ENCODE measurements around the gene DCAF7. TPM values are rescaled to one million over a fixed set of nuclear protein-coding genes. Genes with fewer than 3 reads are reported as not detected.

Gene DCAF7
- total and polyA plus RNA-seq, 4 donors, result 13.2 to 24.0 (median 15.0) TPM

DNA sequence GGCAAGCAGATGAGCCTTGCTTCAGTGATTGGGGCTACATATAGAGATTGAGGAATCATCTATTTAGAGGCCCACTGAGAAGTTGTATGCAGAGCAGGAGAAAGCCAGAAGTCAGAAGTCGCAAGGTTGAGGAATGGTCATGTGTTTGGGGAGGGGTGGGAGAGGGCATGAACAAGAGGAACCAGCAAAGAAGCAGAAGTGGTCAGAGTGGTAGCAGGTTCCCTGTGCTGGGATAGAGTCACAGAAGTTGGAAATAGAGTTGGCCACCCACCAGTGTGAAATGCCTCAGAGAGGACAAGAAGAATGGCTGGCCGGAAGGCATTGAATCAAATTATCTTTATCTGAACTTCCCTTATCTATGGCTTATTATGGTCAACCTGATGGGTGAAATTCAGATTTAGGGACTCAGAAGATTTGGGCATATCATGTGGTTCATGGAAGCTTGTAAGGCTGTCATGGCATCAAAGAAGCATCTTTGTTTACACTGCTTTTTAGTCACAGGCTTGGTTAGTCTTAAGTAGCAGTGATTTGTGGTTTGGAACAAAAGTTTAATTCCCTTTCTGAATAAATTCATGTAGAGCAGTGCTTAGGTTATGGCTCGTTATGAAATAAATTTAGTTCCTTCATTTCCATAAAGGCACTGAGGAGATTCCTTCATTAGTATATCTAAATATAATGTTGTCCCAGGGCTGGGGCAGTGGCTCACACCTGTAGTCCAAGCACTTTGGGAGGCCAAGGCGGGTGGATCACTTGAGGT, 91.6 kb downstream of the DCAF7 start:
- TF ChIP-seq RXRA (IDR thresholded peaks at IDR 0.05) (no peak), RAD21 (IDR thresholded peaks at IDR 0.05) (no peak), JUND (IDR thresholded peaks at IDR 0.05) (no peak), HNF4A (conservative IDR thresholded peaks at IDR 0.05) (no peak), GABPA (IDR thresholded peaks at IDR 0.05 in 1 of 2, conservative IDR thresholded peaks at IDR 0.05 in 1 of 2) (no peak), HNF4G (IDR thresholded peaks at IDR 0.05) (no peak), YY1 (IDR thresholded peaks at IDR 0.05) (no peak), FOXA2 (IDR thresholded peaks at IDR 0.05) (no peak), NR2F2 (IDR thresholded peaks at IDR 0.05) (no peak), SP1 (IDR thresholded peaks at IDR 0.05) (no peak)
- TF ChIP-seq, protein P1, sequence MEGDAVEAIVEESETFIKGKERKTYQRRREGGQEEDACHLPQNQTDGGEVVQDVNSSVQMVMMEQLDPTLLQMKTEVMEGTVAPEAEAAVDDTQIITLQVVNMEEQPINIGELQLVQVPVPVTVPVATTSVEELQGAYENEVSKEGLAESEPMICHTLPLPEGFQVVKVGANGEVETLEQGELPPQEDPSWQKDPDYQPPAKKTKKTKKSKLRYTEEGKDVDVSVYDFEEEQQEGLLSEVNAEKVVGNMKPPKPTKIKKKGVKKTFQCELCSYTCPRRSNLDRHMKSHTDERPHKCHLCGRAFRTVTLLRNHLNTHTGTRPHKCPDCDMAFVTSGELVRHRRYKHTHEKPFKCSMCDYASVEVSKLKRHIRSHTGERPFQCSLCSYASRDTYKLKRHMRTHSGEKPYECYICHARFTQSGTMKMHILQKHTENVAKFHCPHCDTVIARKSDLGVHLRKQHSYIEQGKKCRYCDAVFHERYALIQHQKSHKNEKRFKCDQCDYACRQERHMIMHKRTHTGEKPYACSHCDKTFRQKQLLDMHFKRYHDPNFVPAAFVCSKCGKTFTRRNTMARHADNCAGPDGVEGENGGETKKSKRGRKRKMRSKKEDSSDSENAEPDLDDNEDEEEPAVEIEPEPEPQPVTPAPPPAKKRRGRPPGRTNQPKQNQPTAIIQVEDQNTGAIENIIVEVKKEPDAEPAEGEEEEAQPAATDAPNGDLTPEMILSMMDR (IDR thresholded peaks at IDR 0.05; ENCODE audit: low read depth, low read length, missing input control), result no peak
- TF ChIP-seq, protein P2, sequence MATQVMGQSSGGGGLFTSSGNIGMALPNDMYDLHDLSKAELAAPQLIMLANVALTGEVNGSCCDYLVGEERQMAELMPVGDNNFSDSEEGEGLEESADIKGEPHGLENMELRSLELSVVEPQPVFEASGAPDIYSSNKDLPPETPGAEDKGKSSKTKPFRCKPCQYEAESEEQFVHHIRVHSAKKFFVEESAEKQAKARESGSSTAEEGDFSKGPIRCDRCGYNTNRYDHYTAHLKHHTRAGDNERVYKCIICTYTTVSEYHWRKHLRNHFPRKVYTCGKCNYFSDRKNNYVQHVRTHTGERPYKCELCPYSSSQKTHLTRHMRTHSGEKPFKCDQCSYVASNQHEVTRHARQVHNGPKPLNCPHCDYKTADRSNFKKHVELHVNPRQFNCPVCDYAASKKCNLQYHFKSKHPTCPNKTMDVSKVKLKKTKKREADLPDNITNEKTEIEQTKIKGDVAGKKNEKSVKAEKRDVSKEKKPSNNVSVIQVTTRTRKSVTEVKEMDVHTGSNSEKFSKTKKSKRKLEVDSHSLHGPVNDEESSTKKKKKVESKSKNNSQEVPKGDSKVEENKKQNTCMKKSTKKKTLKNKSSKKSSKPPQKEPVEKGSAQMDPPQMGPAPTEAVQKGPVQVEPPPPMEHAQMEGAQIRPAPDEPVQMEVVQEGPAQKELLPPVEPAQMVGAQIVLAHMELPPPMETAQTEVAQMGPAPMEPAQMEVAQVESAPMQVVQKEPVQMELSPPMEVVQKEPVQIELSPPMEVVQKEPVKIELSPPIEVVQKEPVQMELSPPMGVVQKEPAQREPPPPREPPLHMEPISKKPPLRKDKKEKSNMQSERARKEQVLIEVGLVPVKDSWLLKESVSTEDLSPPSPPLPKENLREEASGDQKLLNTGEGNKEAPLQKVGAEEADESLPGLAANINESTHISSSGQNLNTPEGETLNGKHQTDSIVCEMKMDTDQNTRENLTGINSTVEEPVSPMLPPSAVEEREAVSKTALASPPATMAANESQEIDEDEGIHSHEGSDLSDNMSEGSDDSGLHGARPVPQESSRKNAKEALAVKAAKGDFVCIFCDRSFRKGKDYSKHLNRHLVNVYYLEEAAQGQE (IDR thresholded peaks at IDR 0.05), result no peak
- 92% methylated on average over 4 of the region's 4 CpGs for WGBS

More for the DNA sequence above, 91.6 kb downstream of the DCAF7 start:
- Histone ChIP-seq H3K27me3 (ENCODE audit: control insufficient read depth in 4 of 4, insufficient read depth in 4 of 4, low read length in 3 of 4) (no peaks in the 10 kb centered on the region), H3K9ac (ENCODE audit: low read depth in 1 of 2, low read length in 2 of 2) (no peak overlapping the region), H3K27ac (ENCODE audit: low read depth in 1 of 2, low read length in 2 of 2) (no peak overlapping the region), H3K4me1 (ENCODE audit: control insufficient read depth in 4 of 4, insufficient read depth in 4 of 4, low read length in 3 of 4) (no peaks in the 10 kb centered on the region), H3K4me3 (ENCODE audit: low read depth in 1 of 3, low read length in 3 of 3) (no peak overlapping the region), H3K9me3 (ENCODE audit: control insufficient read depth in 4 of 4, low read length in 3 of 4) (no peaks in the 10 kb centered on the region), H3K36me3 (ENCODE audit: control insufficient read depth in 4 of 4, insufficient read depth in 3 of 4, low read depth in 1 of 4, low read length in 3 of 4) (peaks cover 2 to 13% (median 8%) of the 10 kb centered on the region in 4 donors)
- DNase-seq (ENCODE audit: low spot score), result no peak

Small RNA genes lying within 50 kb of the gene (small RNA-seq; reads per million reads assigned to genes)
- gene RNU6-288P, result not detected

Other genes with a start within 250 kb of the DCAF7 start
- gene CYB561, start 104.2 kb upstream of the DCAF7 start, total RNA-seq, result 10 to 100 TPM in 1 of 2 donors, under 1 TPM in 1; 0.93 to 18.5 TPM
- gene CYB561, start 104.2 kb upstream of the DCAF7 start, polyA plus RNA-seq, result 10 to 100 TPM in 1 of 2 donors, 1 to 10 TPM in 1; 9.5 to 16.3 TPM
- 1 to 10 TPM; 2.1 to 6.9 TPM for gene ACE, start 73.4 kb upstream of the DCAF7 start, total RNA-seq
- 1 to 10 TPM; 1.1 to 2.7 TPM for gene ACE, start 73.4 kb upstream of the DCAF7 start, polyA plus RNA-seq
- under 1 TPM in 1 of 2 donors, not detected in 1; 0.09 TPM for gene KCNH6, start 27.1 kb upstream of the DCAF7 start, total RNA-seq
- gene KCNH6, start 27.1 kb upstream of the DCAF7 start, polyA plus RNA-seq, result not detected
- gene TACO1, start 50.4 kb downstream of the DCAF7 start, total RNA-seq, result 10 to 100 TPM; 14.3 to 33.2 TPM
- 10 to 100 TPM; 50.1 to 55.8 TPM for gene TACO1, start 50.4 kb downstream of the DCAF7 start, polyA plus RNA-seq
- gene MAP3K3, start 71.9 kb downstream of the DCAF7 start, total RNA-seq, result 10 to 100 TPM; 12.8 to 28.7 TPM
- gene MAP3K3, start 71.9 kb downstream of the DCAF7 start, polyA plus RNA-seq, result 1 to 10 TPM; 3.9 to 9.1 TPM
- 10 to 100 TPM in 1 of 2 donors, 1 to 10 TPM in 1; 6.2 to 24.2 TPM for gene LIMD2, start 149.6 kb downstream of the DCAF7 start, total RNA-seq
- gene LIMD2, start 149.6 kb downstream of the DCAF7 start, polyA plus RNA-seq, result 1 to 10 TPM; 5.9 to 9.6 TPM
- 10 to 100 TPM in 1 of 2 donors, 1 to 10 TPM in 1; 7.8 to 17.9 TPM for gene STRADA, start 191.3 kb downstream of the DCAF7 start, total RNA-seq
- 1 to 10 TPM; 7.7 to 8.6 TPM for gene STRADA, start 191.3 kb downstream of the DCAF7 start, polyA plus RNA-seq
- 10 to 100 TPM; 67.7 to 87.2 TPM for gene CCDC47, start 223.1 kb downstream of the DCAF7 start, total RNA-seq
- 10 to 100 TPM; 33.0 to 57.8 TPM for gene CCDC47, start 223.1 kb downstream of the DCAF7 start, polyA plus RNA-seq
- gene DDX42, start 223.7 kb downstream of the DCAF7 start, total RNA-seq, result 10 to 100 TPM; 39.7 to 64.2 TPM
- gene DDX42, start 223.7 kb downstream of the DCAF7 start, polyA plus RNA-seq, result 10 to 100 TPM; 15.0 to 20.1 TPM